Transverse colon (tissue), 3 donors: ENCODE data around the gene UBE2K.

Source experiments
- EP300 ChIP-seq: sonication (generic); formaldehyde crosslinking; IDR thresholded peaks from one replicate; pipeline ENCODE4 v1.6.1; 2017; ENCODE audit warnings: antibody characterized with exemption, low read depth
- POLR2A ChIP-seq: fragments of 450-650 bp; IDR thresholded peaks from one replicate; pipeline ENCODE4 v1.6.1; 2016; ENCODE audit warnings: antibody characterized with exemption, mild to moderate bottlenecking, moderate library complexity
- TF ChIP-seq, protein P1 (sequence below), 5 experiments: fragments of 200-600 bp in 3 of 5; fragments of 450-650 bp in 2 of 5; sonication (generic) in 3 of 5; IDR thresholded peaks; 1 replicate in 2 of 5; 2 replicates in 3 of 5; pipeline ENCODE4 v1.5.1; 2016 to 2017; ENCODE audit warnings: antibody characterized with exemption in 5 of 5, inconsistent platforms in 3 of 5, mild to moderate bottlenecking in 2 of 5, moderate library complexity in 1 of 5

DNA sequence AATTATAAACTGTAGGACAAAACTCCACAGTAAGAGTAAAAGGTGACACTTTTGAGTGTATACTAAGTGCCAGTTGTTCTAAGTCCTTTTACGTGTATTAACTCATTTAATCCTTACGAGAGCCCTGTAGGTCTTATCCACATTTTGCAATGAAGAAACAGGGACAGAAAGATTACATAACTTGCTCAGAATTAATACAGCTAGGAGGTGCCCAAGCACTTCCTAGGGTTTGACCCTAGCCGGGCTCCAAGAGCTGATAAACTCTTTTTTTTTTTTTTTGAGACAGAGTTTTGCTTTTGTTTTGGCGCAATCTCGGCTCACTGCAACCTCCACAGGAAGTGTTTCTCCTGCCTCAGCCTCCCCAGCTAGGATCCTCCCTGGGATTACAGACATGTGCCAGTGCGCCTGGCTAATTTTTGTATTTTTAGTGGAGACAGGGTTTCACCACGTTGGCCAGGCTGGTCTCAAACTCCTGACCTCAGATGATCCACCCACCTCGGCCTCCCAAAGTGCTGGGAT, 110.4 kb downstream of the UBE2K start:
- TF ChIP-seq, protein P1, sequence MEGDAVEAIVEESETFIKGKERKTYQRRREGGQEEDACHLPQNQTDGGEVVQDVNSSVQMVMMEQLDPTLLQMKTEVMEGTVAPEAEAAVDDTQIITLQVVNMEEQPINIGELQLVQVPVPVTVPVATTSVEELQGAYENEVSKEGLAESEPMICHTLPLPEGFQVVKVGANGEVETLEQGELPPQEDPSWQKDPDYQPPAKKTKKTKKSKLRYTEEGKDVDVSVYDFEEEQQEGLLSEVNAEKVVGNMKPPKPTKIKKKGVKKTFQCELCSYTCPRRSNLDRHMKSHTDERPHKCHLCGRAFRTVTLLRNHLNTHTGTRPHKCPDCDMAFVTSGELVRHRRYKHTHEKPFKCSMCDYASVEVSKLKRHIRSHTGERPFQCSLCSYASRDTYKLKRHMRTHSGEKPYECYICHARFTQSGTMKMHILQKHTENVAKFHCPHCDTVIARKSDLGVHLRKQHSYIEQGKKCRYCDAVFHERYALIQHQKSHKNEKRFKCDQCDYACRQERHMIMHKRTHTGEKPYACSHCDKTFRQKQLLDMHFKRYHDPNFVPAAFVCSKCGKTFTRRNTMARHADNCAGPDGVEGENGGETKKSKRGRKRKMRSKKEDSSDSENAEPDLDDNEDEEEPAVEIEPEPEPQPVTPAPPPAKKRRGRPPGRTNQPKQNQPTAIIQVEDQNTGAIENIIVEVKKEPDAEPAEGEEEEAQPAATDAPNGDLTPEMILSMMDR (IDR thresholded peaks at IDR 0.05), result no peak
- TF ChIP-seq POLR2A (no peak), EP300 (no peak)
